Activated CD4-positive, alpha-beta memory T cell treated with anti-CD3 and anti-CD28 coated beads for 36 hours (primary cell): Measurements from ENCODE around the gene ZDHHC3. TPM values are rescaled to one million over a fixed set of nuclear protein-coding genes. Genes with fewer than 3 reads are reported as not detected.
"Not testable (repeated sequence)": the region's sequence is repeated elsewhere in the genome, so short reads cannot be mapped to it uniquely, and the experiment has no call there.

ENCODE experiments used
- CTCF ChIA-PET: fragments of 350-600 bp; sonication (Branson Sonifier 250); formaldehyde crosslinking; loops from one replicate; lab custom pipeline; 2021; ENCODE audit warnings: antibody characterized with exemption, inconsistent platforms; lab: Charles Lee
- POLR2A ChIA-PET: fragments of 350-600 bp; sonication (Branson Sonifier 250); formaldehyde crosslinking; loops from one replicate; lab custom pipeline; 2021; ENCODE audit warnings: antibody characterized with exemption; lab: Charles Lee
- DNase-seq: peaks from one replicate; pipeline ENCODE4 v3.0.0-alpha.2; 2020
- H3K27ac Mint-ChIP-seq: one replicate; pipeline ENCODE4 v1.8.0; 2021; ENCODE audit warnings: mixed read lengths
- H3K27me3 Mint-ChIP-seq: one replicate; pipeline ENCODE4 v1.8.0; 2021; ENCODE audit warnings: mixed read lengths
- H3K36me3 Mint-ChIP-seq: one replicate; pipeline ENCODE4 v1.8.0; 2021; ENCODE audit warnings: mixed read lengths
- H3K4me1 Mint-ChIP-seq: one replicate; pipeline ENCODE4 v1.8.0; 2021; ENCODE audit warnings: low read depth, mixed read lengths
- H3K4me3 Mint-ChIP-seq: one replicate; pipeline ENCODE4 v1.8.0; 2021; ENCODE audit warnings: mild to moderate bottlenecking, mixed read lengths
- H3K9me3 Mint-ChIP-seq: one replicate; pipeline ENCODE4 v1.8.0; 2021; ENCODE audit warnings: mixed read lengths
- intact Hi-C: fragments of 100-400 bp; cut with micrococcal nuclease; formaldehyde crosslinking; loops from one replicate; pipeline ENCODE4 v1.15.1; 2023
- total RNA-seq, 2 experiments: library from RNA; stranded (reverse); gene quantifications; one replicate each; pipeline ENCODE4 v1.2.3, GENCODE V29; 2021

Gene ZDHHC3
- total RNA-seq, 2 experiments from 2014 or later = 26.9 to 34.8 TPM

DNA sequence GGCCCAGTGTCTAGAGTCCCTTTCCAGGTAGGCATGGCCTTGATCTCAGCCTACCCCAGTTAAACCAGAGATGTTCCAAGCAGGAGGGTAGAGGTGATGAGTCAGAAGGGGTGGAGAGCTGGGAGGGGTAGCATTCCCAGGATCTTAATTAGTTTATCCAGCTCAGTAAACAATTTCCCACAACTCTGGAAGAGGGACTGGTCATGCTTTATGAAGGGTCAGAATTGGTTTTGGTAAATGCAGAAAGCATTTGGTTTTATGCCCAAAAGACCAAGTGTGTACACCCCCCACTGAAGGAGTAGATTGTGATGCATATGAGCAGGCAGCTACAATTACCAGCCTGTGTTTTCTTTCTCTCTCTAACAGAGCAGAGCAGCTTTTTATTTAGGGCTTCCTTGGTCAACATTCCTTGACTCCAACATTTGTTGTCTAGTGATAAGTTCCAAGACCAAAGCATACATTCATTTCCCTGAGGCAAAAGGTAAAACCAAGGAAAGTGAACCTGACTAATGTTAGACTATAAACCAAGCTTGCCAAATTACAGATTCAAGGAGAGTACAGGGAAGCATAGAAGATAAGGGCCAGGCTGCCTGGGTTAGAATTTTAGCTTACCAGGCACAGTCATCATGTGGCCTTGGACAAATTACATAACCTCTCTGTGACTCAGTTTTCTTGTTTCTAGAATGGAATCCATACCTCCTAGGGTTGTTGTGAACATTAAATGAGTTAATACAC is 17.7 kb upstream of the ZDHHC3 start:
- no peak for DNase-seq
- Mint-ChIP-seq H3K27ac (no peak overlapping the region), H3K4me3 (no peak overlapping the region), H3K36me3 (peaks cover 37% of the 10 kb centered on the region), H3K9me3 (no peaks in the 10 kb centered on the region), H3K27me3 (no peaks in the 10 kb centered on the region), H3K4me1 (peaks cover 64% of the 10 kb centered on the region)
- CTCF ChIA-PET = interaction anchor here (0.9 to 7.0 kb wide), 6 partner anchors 11 to 668 kb away, joined by 3 to 37 read pairs (median 10); partner anchors contain the start of genes EXOSC7 and ZDHHC3
- POLR2A ChIA-PET = interaction anchor here (0.5 to 0.9 kb wide), 2 partner anchors 17 to 196 kb away, joined by 3 to 5 read pairs; partner anchors contain the start of genes EXOSC7 and ZDHHC3
- intact Hi-C loops = no loop called here

GRCh38 chr3:44992555-44993470 is 16.8 kb upstream of the ZDHHC3 start:
- Mint-ChIP-seq H3K27ac (no peak overlapping the region), H3K9me3 (no peaks in the 10 kb centered on the region), H3K27me3 (no peaks in the 10 kb centered on the region), H3K4me1 (peaks cover 64% of the 10 kb centered on the region), H3K36me3 (peaks cover 37% of the 10 kb centered on the region), H3K4me3 (no peak overlapping the region)
- POLR2A ChIA-PET = interaction anchor here (0.5 kb wide), 1 partner anchor 195 kb away, joined by 3 read pairs; no protein-coding TSS in a partner anchor
- intact Hi-C loops = no loop called here
- DNase-seq = peak; percentile 36
- CTCF ChIA-PET = interaction anchor here (0.7 to 7.0 kb wide), 8 partner anchors 9 to 45 kb away, joined by 3 to 37 read pairs (median 6); partner anchors contain the start of genes EXOSC7 and ZDHHC3

- H3K27me3 Mint-ChIP-seq = no peaks in the 10 kb centered on the region
- DNase-seq = no peak
- peaks cover 50% of the 10 kb centered on the region for H3K4me1 Mint-ChIP-seq
- H3K36me3 Mint-ChIP-seq = peaks cover 28% of the 10 kb centered on the region
- H3K4me3 Mint-ChIP-seq = no peak overlapping the region
- H3K9me3 Mint-ChIP-seq = no peaks in the 10 kb centered on the region
- ChIA-PET CTCF (interaction anchor here (1.1 to 7.0 kb wide), 5 partner anchors 8 to 47 kb away, joined by 3 to 37 read pairs (median 11); partner anchors contain the start of genes EXOSC7 and ZDHHC3), POLR2A (no interaction called here)
- H3K27ac Mint-ChIP-seq = no peak overlapping the region
- intact Hi-C loops = no loop called here
Measured at GRCh38 chr3:44991326-44991725, 15.4 kb upstream of the ZDHHC3 start.

- Mint-ChIP-seq H3K4me1 (peaks cover 43% of the 10 kb centered on the region), H3K27me3 (no peaks in the 10 kb centered on the region), H3K4me3 (no peak overlapping the region), H3K27ac (no peak overlapping the region), H3K9me3 (no peaks in the 10 kb centered on the region), H3K36me3 (peaks cover 34% of the 10 kb centered on the region)
- intact Hi-C loops = no loop called here
- ChIA-PET CTCF (interaction anchor here (0.5 to 7.0 kb wide), 3 partner anchors 12 to 222 kb away, joined by 3 to 37 read pairs (median 3); partner anchors contain the start of genes EXOSC7 and ZDHHC3), POLR2A (no interaction called here)
- DNase-seq = no peak
Measured at GRCh38 chr3:44989636-44990373, 13.8 kb upstream of the ZDHHC3 start.

DNA sequence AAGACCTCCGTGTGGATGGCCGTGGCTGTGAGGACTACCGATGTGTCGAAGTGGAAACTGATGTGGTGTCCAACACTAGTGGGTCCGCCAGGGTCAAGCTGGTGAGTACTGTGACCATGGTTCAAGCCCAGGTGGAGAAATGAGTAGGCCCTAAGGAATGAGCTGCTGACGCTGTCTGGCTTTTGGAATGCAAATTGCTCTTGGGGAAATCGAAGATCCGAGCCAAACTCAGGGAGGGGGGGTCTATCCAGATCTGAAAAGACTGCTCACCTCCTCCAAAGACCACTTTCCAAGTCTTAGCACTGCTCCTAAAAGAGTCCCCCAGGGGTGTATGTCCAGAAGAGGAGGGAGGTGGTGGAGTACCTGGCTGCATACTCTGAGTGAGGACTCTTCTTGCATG is 13.2 kb upstream of the ZDHHC3 start:
- H3K4me1 Mint-ChIP-seq = peaks cover 39% of the 10 kb centered on the region
- H3K9me3 Mint-ChIP-seq = no peaks in the 10 kb centered on the region
- H3K27ac Mint-ChIP-seq = no peak overlapping the region
- H3K27me3 Mint-ChIP-seq = no peaks in the 10 kb centered on the region
- DNase-seq = no peak
- no peak overlapping the region for H3K4me3 Mint-ChIP-seq
- peaks cover 32% of the 10 kb centered on the region for H3K36me3 Mint-ChIP-seq
- POLR2A ChIA-PET = no interaction called here
- CTCF ChIA-PET = interaction anchor here (7.0 kb wide), 1 partner anchor 12 kb away, joined by 37 read pairs; the partner anchor contains the start of genes EXOSC7 and ZDHHC3
- intact Hi-C loops = no loop called here

DNA sequence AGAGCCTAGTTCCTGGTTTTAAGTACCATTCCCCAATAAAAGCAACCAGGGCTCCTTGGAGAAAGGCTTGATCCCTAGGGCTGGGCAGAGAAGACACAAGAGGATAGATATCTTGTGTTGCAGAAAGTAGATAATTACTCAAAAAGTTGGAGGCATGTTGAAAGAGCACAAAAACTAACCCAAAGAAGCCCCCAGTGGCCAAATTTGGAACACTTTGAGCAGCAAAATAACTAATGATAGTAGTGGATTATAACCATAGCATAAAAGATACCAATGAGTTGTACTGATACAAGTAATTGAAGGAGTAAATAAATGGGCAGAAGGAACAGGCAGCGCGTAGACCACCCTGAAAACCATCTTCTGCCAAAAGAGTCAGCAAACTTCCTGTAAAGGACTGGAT is 12.1 kb upstream of the ZDHHC3 start:
- intact Hi-C loops = no loop called here
- H3K4me3 Mint-ChIP-seq = no peak overlapping the region
- H3K27me3 Mint-ChIP-seq = no peaks in the 10 kb centered on the region
- H3K9me3 Mint-ChIP-seq = no peaks in the 10 kb centered on the region
- ChIA-PET POLR2A (interaction anchor here (1.2 kb wide), 1 partner anchor 12 kb away, joined by 5 read pairs; the partner anchor contains the start of genes EXOSC7 and ZDHHC3), CTCF (interaction anchor here (0.9 to 1.3 kb wide), 2 partner anchors 9 to 13 kb away, joined by 3 to 4 read pairs; no protein-coding TSS in a partner anchor)
- no peak overlapping the region for H3K27ac Mint-ChIP-seq
- no peak for DNase-seq
- H3K4me1 Mint-ChIP-seq = peaks cover 40% of the 10 kb centered on the region
- peaks cover 28% of the 10 kb centered on the region for H3K36me3 Mint-ChIP-seq

DNA sequence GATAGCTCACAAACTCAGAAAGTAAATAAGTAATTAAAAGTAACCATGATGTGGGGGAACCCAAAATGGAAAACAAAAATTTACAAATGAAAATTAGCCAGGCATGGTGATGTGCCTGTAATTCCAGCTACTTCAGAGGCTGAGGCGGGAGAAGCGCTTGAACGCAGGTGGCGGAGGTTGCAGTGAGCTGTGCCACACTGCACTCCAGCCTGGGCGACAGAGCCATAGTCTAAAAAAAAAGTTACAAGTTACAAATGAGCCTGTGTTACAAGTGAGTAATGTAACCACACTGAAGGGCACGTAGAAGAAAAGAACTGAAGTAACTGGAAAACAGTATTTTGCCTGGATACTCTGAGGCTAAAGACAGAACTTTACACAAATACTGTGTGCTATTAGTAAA is 11.4 kb upstream of the ZDHHC3 start:
- POLR2A ChIA-PET = interaction anchor here (1.2 kb wide), 1 partner anchor 11 kb away, joined by 5 read pairs; the partner anchor contains the start of genes EXOSC7 and ZDHHC3
- H3K27ac Mint-ChIP-seq = no peak overlapping the region
- H3K9me3 Mint-ChIP-seq = no peaks in the 10 kb centered on the region
- CTCF ChIA-PET = interaction anchor here (0.9 to 1.3 kb wide), 3 partner anchors 9 to 14 kb away, joined by 3 to 4 read pairs (median 4); no protein-coding TSS in a partner anchor
- no peak for DNase-seq
- no peaks in the 10 kb centered on the region for H3K27me3 Mint-ChIP-seq
- no peak overlapping the region for H3K4me3 Mint-ChIP-seq
- H3K36me3 Mint-ChIP-seq = peaks cover 23% of the 10 kb centered on the region
- H3K4me1 Mint-ChIP-seq = peaks cover 41% of the 10 kb centered on the region
- intact Hi-C loops = no loop called here

GRCh38 chr3:44986330-44986729 is 10.4 kb upstream of the ZDHHC3 start:
- H3K9me3 Mint-ChIP-seq, H3K27me3 Mint-ChIP-seq, H3K27ac Mint-ChIP-seq, H3K4me3 Mint-ChIP-seq, intact Hi-C loops, DNase-seq, POLR2A ChIA-PET: not testable (repeated sequence)
- Mint-ChIP-seq H3K4me1 (peaks cover 45% of the 10 kb centered on the region), H3K36me3 (peaks cover 18% of the 10 kb centered on the region)
- CTCF ChIA-PET = interaction anchor here (1.3 kb wide), 1 partner anchor 8 kb away, joined by 4 read pairs; no protein-coding TSS in a partner anchor

GRCh38 chr3:44984335-44984734 is 8.4 kb upstream of the ZDHHC3 start:
- intact Hi-C loops = no loop called here
- ChIA-PET CTCF (interaction anchor here (0.6 to 3.4 kb wide), 2 partner anchors 8 to 737 kb away, joined by 4 to 16 read pairs; no protein-coding TSS in a partner anchor), POLR2A (interaction anchor here (0.6 kb wide), 1 partner anchor 179 kb away, joined by 4 read pairs; no protein-coding TSS in a partner anchor)
- Mint-ChIP-seq H3K4me1 (peaks cover 53% of the 10 kb centered on the region), H3K27me3 (no peaks in the 10 kb centered on the region), H3K27ac (no peak overlapping the region), H3K4me3 (no peak overlapping the region), H3K9me3 (no peaks in the 10 kb centered on the region), H3K36me3 (peaks cover 13% of the 10 kb centered on the region)
- no peak for DNase-seq

DNA sequence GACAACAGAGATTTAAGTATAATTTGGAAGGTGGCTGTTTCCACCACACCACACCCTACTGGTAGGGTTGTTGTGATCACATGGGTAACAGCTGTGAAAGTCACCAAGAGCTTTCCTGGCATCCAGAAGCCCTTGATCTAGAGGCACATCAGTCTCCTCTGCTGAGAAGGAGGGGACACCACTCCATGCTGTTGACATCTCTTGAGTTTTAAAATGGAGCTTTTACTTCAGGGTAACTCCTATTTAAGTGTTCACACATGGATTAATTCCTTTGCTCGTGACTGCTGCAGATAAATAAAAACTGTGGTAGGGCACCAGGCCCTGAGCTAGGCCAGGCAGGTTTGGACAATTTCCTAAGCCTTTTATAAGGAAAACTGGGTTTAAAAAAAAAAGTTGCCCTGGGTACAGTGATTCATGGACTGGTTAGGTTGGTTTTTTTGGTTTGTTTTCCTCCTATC is 7.5 kb upstream of the ZDHHC3 start:
- H3K27me3 Mint-ChIP-seq = no peaks in the 10 kb centered on the region
- CTCF ChIA-PET = interaction anchor here (3.4 kb wide), 1 partner anchor 9 kb away, joined by 16 read pairs; no protein-coding TSS in a partner anchor
- peaks cover 10% of the 10 kb centered on the region for H3K36me3 Mint-ChIP-seq
- no peaks in the 10 kb centered on the region for H3K9me3 Mint-ChIP-seq
- no peak for DNase-seq
- POLR2A ChIA-PET = interaction anchor here (0.6 to 1.0 kb wide), 2 partner anchors 9 to 178 kb away, joined by 4 to 6 read pairs; no protein-coding TSS in a partner anchor
- H3K4me1 Mint-ChIP-seq = peaks cover 61% of the 10 kb centered on the region
- H3K4me3 Mint-ChIP-seq = no peak overlapping the region
- intact Hi-C loops = no loop called here
- no peak overlapping the region for H3K27ac Mint-ChIP-seq
